Hepatocyte (in vitro differentiated cells): ENCODE data around the gene DCAF15. TPM values are rescaled to one million over a fixed set of nuclear protein-coding genes. Genes with fewer than 3 reads are reported as not detected.

Experiments
- DNase-seq: peaks from one replicate; pipeline ENCODE4 v3.0.0-alpha.2; 2016; ENCODE audit warnings: low spot score
- H2AFZ ChIP-seq: fragments of 200-600 bp; sonication (generic); 2 replicates; pipeline ENCODE4 v1.6.0; 2016; ENCODE audit warnings: antibody characterized with exemption, mild to moderate bottlenecking
- H3K27ac ChIP-seq: fragments of 200-600 bp; sonication (generic); 2 replicates; pipeline ENCODE4 v1.5.1; 2016; ENCODE audit warnings: mild to moderate bottlenecking
- H3K27me3 ChIP-seq: fragments of 200-600 bp; sonication (generic); 2 replicates; pipeline ENCODE4 v1.6.1; 2016
- H3K36me3 ChIP-seq: fragments of 200-600 bp; sonication (generic); replicated peaks from 2 replicates; pipeline ENCODE4 v1.5.1; 2016; ENCODE audit warnings: low read depth; ENCODE audit not compliant: insufficient read depth
- H3K4me1 ChIP-seq: fragments of 200-600 bp; sonication (generic); 2 replicates; pipeline ENCODE4 v1.5.1; 2016; ENCODE audit warnings: mild to moderate bottlenecking, moderate library complexity; ENCODE audit not compliant: insufficient read depth
- H3K4me2 ChIP-seq: fragments of 200-600 bp; sonication (generic); 2 replicates; pipeline ENCODE4 v1.6.0; 2016
- H3K4me3 ChIP-seq: fragments of 200-600 bp; sonication (generic); 2 replicates; pipeline ENCODE4 v1.5.1; 2016; ENCODE audit warnings: mild to moderate bottlenecking
- H3K79me2 ChIP-seq: fragments of 200-600 bp; sonication (generic); 2 replicates; pipeline ENCODE4 v1.6.0; 2017; ENCODE audit warnings: mild to moderate bottlenecking
- H3K9me2 ChIP-seq: fragments of 200-600 bp; sonication (generic); replicated peaks from 2 replicates; pipeline ENCODE4 v1.6.0; 2017; ENCODE audit warnings: mild to moderate bottlenecking; ENCODE audit not compliant: insufficient read depth
- H3K9me3 ChIP-seq: fragments of 200-600 bp; sonication (generic); 2 replicates; pipeline ENCODE4 v1.5.1; 2016; ENCODE audit warnings: low read depth, mild to moderate bottlenecking
- H4K20me1 ChIP-seq: fragments of 200-600 bp; sonication (generic); 2 replicates; pipeline ENCODE4 v1.6.0; 2016; ENCODE audit warnings: mild to moderate bottlenecking; ENCODE audit not compliant: insufficient read depth, poor library complexity, severe bottlenecking
- CTCF ChIP-seq: fragments of 200-600 bp; sonication (generic); IDR thresholded peaks from 2 replicates; pipeline ENCODE4 v1.5.1; 2016; ENCODE audit warnings: antibody characterized with exemption, mild to moderate bottlenecking; ENCODE audit not compliant: poor library complexity
- EZH2 ChIP-seq: fragments of 200-600 bp; sonication (generic); IDR thresholded peaks from 2 replicates; pipeline ENCODE4 v1.6.1; 2016; ENCODE audit warnings: antibody characterized with exemption, mild to moderate bottlenecking, borderline replicate concordance
- EZH2phosphoT487 ChIP-seq: fragments of 200-600 bp; sonication (generic); IDR thresholded peaks from one replicate; pipeline ENCODE4 v1.6.1; 2018; ENCODE audit warnings: antibody characterized with exemption, mild to moderate bottlenecking, low read depth, moderate library complexity; ENCODE audit not compliant: unreplicated experiment, severe bottlenecking
- WGBS: methylation state at CpG from one replicate; pipeline ENCODE4 v1.1.6; 2016; ENCODE audit warnings: low lambda C conversion rate; ENCODE audit errors: missing lambda C conversion rate; 5-methylcytosine and 5-hydroxymethylcytosine counted together
- polyA plus RNA-seq: library from polyadenylated mRNA; unstranded; fragments of >200 nt; fragmentation: Nextera tagmentation; extraction: Ambion mirVana; gene quantifications from 2 replicates; pipeline ENCODE4 v1.2.1, GENCODE V29; 2016
- total RNA-seq: library from RNA; depleted of rRNA; stranded (reverse); fragments of >200 nt; gene quantifications from 2 replicates; pipeline ENCODE4 v1.2.3, GENCODE V29; 2014

DCAF15 gene
- 9.3 and 13.4 TPM in 2 replicates for total RNA-seq
- 16.4 and 19.0 TPM in 2 replicates for polyA plus RNA-seq

GRCh38 chr19:13952154-13952930, at the start of gene DCAF15:
Gene DCAF15 (plus strand): TSS chr19:13952509. CDS start chr19:13952513, 4 bp downstream.
- Histone ChIP-seq H3K4me2 (peak within 1 kb of the TSS; percentile 85), H3K9me2 (no peaks in the 10 kb centered on the region), H3K27me3 (no peaks in the 10 kb centered on the region), H2AFZ (no peak within 1 kb of the TSS), H3K4me1 (peaks cover 5% of the 10 kb centered on the region), H4K20me1 (no peaks in the 10 kb centered on the region), H3K9me3 (no peaks in the 10 kb centered on the region), H3K79me2 (peaks cover 23% of the 10 kb centered on the region), H3K36me3 (no peaks in the 10 kb centered on the region), H3K4me3 (peak within 1 kb of the TSS; percentile 37), H3K27ac (peak within 1 kb of the TSS; percentile 75)
- TF ChIP-seq CTCF = no peak
- TF ChIP-seq EZH2phosphoT487 = no peak
- no peak for TF ChIP-seq EZH2
- WGBS = under 1% methylated on average over 27 of the region's 65 CpGs
- peak; percentile 100 for DNase-seq

GRCh38 chr19:13902993-13903555, 49.2 kb upstream of the DCAF15 start:
- Histone ChIP-seq H3K79me2 (peaks cover 14% of the 10 kb centered on the region), H3K36me3 (no peaks in the 10 kb centered on the region), H3K4me1 (peaks cover 13% of the 10 kb centered on the region), H3K27me3 (no peaks in the 10 kb centered on the region), H4K20me1 (no peaks in the 10 kb centered on the region), H3K9me2 (no peaks in the 10 kb centered on the region), H3K9me3 (no peaks in the 10 kb centered on the region), H2AFZ (no peak overlapping the region), H3K4me3 (no peak overlapping the region), H3K4me2 (no peak overlapping the region), H3K27ac (no peak overlapping the region)
- WGBS = 82% methylated on average over 4 of the region's 4 CpGs
- DNase-seq = no peak
- TF ChIP-seq CTCF (peak; percentile 33), EZH2phosphoT487 (no peak), EZH2 (no peak)

GRCh38 chr19:13905634-13906520, 46.4 kb upstream of the DCAF15 start, which contains the start of the genes BRME1 and CC2D1A:
Gene BRME1 (minus strand): TSS chr19:13906117. CDS start chr19:13904892, 1,225 bp downstream.
Gene CC2D1A (plus strand): TSS chr19:13906201. CDS start chr19:13906442, 241 bp downstream.
- Histone ChIP-seq H3K4me2 (peak within 1 kb of the TSS; percentile 91), H2AFZ (peak within 1 kb of the TSS; percentile 80), H4K20me1 (no peaks in the 10 kb centered on the region), H3K9me3 (no peaks in the 10 kb centered on the region), H3K4me1 (peaks cover 8% of the 10 kb centered on the region), H3K9me2 (no peaks in the 10 kb centered on the region), H3K4me3 (peak within 1 kb of the TSS; percentile 69), H3K27ac (peak within 1 kb of the TSS; percentile 81), H3K27me3 (no peaks in the 10 kb centered on the region), H3K36me3 (no peaks in the 10 kb centered on the region), H3K79me2 (peaks cover 14% of the 10 kb centered on the region)
- DNase-seq = peak; percentile 96
- 15% methylated on average over 68 of the region's 86 CpGs for WGBS
- no peak for TF ChIP-seq EZH2phosphoT487
- no peak for TF ChIP-seq CTCF
- TF ChIP-seq EZH2 = no peak
